Measurements from ENCODE around the gene MACO1.
"Not testable (repeated sequence)": the region's sequence is repeated elsewhere in the genome, so short reads cannot be mapped to it uniquely, and the experiment has no call there.

DNA sequence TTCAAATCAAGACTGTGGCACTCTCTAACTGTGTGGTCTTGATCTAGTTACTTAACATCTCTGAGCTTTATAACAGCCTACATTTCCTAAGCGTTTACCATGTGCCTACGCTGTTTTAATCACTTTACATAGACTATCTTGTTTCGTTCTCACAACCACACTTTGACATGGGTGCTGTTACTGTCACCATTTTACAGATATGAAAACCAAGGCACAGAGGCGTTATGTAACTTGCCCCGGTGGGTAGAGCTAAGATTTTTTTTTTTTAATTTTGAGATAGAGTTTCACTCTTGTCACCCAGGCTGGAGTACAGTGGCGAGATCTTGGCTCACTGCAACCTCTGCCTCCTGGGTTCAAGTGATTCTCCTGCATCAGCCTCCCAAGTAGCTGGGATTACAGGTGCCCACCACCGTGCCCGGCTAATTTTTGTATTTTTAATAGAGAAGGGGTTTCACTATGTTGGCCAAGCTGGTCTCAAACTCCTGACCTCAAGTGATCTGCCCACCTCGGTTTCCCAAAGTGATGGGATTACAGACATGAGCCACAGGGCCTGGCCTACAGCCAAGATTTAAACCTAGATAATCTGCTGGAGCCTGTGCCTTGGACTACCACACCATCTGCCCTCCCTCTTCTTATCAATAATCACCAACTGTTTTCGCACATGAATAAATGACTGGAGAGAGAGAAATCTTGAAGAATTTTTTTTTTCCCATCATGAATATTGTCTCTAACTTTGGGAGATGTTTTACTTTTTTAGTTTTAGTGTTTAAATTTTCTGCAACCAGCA lies 20.9 kb upstream of the MACO1 start:
- not testable (repeated sequence) for TF ChIP-seq EZH2 (IDR thresholded peaks at IDR 0.05); POLR2AphosphoS5 (IDR thresholded peaks at IDR 0.05; ENCODE audit: borderline replicate concordance, low read depth, low read length)

Data from SK-N-MC (cell line).